HG03521 (cell line): Measurements from ENCODE around the gene CCNL1.
A peak's percentile ranks its signal among the peaks of the same experiment; 100 is the strongest.
"Not testable (repeated sequence)": the region's sequence is repeated elsewhere in the genome, so short reads cannot be mapped to it uniquely, and the experiment has no call there.

Source experiments
- ATAC-seq: cut with Tn5 transposase; IDR thresholded peaks from one replicate; pipeline ENCODE4 v1.9.1; 2021; ENCODE audit warnings: mild to moderate bottlenecking, moderate library complexity; ENCODE audit not compliant: unreplicated experiment

The CCNL1 gene

DNA sequence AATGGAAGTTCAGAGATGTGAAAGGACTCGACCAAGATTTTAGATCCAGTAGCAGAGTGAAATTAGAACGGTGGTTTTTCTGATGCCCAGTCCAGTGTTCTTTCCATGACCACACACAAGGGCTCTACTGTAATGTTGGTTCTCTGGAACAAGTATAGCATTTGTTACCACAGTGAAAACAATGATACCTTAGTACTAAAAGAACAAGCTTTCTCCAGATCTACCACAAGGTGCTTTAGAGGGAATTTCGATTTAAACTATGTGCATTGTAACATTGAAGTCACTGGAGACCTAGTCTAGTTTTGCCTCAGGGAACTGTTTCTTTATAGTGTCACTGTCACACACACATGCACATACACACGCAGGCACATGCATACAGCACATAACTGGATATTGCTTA, 12.8 kb upstream of the CCNL1 start:
- ATAC-seq = no peak

DNA sequence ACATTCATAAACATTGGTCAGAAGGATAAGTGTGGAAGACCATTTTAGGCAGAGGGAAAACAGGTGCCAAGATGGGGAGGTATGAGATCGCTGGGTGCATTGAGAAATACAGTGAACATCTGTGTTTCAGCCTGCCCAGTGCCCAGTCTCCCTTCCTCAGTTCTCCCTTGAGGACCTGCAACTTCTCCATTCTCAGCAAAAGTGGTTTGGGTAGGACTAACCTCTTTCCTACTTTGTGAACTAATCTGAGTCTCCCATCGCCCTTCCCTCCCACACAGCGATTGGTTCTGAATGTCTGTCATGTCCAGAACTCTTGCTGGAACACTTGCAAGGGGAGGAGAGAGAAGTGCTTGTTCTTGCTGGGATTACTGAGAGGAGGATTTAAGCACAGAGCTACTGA, 10.9 kb upstream of the CCNL1 start:
- no peak for ATAC-seq

DNA sequence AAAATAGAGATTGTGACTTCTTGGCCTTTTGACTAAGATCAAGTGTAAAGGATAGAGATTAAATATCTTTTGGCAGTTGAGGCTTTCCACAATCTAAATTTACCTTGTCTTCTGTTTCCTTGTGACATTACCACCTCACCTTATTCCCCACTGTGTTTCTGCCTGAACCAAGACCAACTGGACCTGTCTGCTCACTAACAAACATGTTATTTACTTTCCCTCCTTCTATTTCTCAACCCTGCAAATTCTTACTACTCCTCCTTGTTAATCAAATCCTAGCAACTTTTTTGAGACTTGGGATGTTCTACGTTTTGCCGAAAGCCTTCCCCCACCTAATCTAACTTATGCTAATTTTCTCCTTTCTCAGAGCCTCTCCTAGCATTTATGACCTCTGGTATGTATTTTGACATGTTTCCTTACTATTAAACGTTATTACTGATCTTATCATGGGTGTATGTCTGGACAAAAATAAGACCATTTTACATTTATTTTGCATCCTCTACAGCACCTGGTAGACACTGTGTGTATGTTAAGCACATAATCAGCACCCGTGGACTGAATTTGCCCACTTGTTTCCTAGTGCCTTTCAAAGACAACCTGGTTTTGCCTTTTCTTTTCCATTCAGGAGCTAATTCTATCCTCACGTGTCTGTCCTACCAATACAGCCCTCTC, 7.6 kb upstream of the CCNL1 start:
- ATAC-seq = no peak

DNA sequence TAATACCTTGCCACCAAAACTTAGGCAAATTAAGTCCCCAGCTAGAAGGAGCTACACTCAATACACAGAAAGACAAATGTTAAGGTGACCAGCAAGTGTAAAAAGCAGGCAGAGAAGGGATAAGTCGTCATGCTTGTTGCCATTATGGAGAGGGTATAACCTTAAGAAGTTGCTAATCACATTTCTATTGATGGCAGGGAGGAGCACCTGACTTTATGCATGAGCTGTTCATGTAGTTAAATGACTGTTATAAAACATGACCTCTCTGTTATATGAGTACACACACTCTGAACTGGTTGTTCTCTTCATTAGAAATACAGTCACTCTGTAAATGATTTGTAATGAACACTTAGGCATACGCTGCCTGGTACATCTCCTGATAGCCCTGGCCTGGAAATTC, 6.6 kb upstream of the CCNL1 start:
- ATAC-seq = peak; percentile 64

DNA sequence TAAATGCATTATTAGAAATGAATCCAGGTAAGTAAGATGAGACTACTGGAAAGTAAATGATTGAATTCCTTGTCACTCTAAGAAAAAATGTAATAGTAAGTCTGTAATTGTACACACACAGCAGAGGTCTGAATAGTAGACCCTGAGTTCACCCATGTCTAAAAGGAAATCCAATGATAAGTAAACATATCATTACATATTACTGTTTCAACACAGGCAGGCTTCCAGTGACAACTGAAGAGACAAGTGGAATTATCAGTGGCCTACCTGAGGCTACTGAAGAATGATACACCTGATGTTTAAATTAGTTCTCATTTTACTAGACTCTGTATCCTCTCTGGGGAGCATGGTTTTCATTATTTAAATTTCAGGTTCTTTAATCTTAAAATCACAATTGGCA, 6.2 kb upstream of the CCNL1 start:
- no peak for ATAC-seq

DNA sequence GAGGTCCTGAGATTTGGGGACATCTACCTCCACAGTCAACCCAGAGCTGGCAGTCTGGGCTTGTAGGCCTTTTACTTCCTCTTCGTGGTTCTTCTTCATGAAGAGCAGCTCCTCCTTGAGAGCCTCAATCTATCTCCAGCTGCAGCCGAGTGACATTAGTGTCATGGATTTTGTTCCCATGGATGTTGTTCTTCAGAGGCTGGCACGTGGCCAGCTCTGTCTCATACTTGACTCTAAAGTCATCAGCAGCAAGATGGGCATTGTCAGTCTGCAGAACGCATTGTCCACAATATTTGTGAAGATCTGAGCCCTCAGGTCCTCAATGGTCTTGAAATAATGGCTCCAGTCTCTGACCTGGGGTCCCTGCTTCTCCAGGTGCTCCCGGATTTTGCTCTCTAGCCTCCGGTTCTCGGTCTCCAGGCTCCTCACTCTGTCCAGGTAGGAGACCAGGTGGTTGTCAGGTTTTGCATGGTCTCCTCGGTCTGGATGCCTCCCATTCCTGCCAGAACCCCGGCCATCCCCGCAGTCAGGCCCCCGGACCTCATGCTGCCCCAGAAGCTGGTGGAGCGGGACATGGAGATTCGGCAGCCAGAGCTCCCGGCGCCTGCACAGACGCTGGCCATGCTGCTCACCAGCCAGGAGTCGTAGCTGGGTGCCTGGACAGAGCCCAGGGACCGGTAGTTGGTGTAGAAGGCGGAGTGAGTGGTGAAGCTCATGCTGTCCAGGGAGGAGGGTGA, 3.4 kb upstream of the CCNL1 start:
- ATAC-seq = no peak

DNA sequence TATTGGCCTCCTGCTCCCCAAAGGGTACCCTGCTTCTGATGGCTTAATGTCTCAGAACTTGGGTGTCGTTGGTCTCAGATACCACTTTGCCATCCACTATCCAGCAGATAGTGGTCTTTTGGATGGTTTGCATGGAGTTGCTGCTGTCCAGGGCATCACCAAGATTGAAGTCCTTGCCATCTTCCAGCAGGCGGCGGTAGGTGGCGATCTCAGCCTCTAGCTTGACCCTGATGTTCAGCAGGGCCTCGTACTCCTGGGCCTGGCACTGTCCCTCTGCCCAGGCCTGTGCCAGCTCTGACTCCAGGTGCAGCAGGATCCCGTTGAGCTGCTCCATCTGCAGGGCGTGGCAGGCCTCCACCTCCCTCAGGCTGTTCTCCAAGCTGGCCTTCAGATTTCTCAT, 2.7 kb upstream of the CCNL1 start:
- not testable (repeated sequence) for ATAC-seq

DNA sequence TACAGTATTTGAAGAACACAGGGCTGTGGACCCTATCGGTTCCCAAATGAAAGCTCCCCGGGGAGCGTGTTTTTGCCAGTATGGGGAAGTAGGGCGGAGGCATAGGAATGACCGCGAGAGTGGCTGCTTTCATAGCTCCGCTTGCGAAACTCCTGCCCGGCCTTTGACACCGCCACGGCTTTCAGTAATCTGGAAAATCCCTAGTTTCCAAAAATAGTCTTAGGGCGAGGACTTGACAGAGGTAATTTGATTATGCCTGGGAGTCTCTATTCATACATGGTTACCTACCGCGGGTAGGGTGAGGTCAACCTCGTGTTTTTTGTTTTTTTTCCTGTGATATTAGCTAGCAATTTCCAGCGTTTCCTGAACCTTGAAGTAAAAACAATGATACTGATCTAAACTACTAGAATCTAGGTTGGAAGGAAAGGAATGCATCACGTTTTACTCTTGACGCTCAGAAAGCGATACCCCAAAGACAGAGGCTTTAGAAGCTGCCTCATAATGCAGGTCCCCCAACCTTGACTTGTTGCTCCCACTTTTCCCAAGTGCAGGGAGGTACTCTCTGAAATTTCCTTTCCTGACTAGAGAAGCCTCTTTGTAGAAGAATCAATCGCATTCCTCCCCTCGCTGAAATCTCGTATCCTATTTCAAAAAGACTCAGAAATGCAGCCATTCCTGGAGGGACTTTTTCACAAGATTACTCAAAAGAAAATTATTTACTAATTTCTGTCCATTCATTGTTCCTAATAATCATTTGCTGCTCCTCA, 894 bp upstream of the CCNL1 start:
- peak; percentile 11 for ATAC-seq

DNA sequence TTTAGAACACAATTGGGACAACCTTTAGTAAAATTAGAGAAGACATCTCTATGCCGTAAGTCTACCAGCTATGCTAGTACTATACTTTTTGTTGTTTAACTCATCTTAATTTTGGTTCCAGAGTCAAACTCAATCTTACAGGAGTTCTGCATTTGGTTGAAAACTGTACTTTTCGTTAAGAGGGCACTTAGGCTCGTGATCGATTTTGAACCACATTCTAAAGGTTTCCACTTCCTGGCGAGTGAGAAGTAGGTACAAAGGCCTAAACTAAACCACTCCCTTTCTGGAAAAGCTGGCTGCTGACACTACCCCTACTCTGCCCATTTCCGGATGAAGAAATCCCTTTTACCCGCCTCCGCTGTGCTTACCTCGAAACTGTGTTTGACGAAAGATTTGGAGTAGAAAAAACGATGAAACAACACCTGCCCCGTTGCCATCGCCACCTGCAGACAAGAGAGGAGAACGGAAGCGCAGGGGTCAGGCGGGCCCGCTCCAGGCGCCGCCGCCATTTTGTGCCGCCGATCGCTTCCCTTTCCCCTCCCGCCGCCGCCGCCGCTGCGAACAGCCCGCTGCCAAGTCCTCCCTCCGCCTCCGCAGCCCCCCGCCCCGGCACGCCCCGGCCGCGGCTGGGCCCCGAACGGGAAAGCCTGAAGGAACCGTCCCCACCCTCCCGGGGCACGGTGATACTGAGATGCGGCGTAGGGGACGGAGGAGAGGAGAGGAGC, 748 bp downstream of the CCNL1 start:
- peak; percentile 35 for ATAC-seq

DNA sequence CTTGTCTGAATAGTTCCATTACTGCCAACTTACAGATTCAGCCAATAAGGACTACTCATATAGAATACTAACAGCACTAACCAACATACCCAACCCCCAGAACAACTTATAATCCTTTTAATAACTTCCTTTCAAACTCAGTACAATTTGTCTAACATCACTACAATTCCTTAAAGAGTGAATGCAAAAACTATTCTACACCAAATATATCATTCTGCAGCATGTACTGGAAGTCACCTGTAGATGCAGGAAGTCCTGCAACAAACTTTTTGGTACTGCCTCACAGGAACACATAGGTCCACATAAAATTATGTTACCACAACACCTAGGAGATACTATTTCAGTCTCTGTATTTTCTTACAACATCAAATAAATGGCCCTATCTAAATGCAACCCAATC, 2.1 kb downstream of the CCNL1 start:
- no peak for ATAC-seq

DNA sequence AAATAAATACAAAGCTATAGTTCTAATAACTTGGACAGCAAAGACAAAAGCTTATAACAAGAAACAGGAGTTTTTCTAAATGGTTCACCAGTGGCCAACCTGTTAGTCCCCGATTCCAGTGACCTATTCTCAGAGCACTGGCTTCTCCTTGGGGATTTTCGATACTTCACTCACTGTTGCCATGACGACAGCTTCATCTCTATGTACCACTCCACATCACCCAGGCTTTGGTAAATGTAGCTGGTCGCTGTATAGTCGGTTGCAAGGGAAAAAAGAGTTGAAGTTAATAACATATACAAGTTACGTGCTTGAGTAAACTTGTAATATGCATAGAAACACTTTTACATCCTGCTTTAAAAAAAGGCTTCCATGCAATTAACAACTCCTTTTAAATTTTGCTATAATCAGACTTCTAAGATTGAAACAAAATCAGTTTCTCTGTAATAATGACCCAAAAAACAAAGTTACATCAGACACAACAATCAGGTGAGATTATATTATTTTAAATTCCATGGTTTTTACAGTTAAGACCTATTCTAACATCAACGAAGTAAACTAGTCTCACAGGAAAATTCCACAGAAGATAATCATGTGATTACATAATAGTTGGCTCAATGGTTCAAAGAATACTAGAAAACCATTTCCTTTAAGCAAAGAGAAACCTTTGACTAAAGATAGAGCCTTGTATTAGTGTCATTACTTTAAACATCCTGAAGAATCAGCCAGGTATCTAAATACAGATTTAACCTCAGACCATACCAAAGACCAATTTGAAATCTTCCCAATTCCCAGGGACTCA, 2.9 kb downstream of the CCNL1 start:
- no peak for ATAC-seq

DNA sequence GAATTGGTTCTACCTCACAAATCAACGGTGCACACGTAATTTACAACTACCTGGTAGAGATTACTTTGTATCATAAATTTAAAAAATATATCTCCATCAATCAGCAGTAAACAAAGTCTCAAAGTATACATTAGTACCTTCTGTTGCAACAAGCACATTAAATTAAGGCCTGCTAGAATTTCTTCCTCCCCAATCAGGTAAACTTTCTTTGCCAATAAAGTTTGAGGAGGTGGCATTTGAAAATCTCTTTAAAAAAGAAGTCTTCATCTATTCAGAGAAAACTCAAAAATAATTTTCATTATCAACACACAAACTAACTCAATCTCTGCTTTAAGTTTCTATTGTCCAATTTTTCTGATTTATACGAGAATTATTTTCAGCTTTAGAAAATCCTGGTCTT, 4.4 kb downstream of the CCNL1 start:
- ATAC-seq = no peak

DNA sequence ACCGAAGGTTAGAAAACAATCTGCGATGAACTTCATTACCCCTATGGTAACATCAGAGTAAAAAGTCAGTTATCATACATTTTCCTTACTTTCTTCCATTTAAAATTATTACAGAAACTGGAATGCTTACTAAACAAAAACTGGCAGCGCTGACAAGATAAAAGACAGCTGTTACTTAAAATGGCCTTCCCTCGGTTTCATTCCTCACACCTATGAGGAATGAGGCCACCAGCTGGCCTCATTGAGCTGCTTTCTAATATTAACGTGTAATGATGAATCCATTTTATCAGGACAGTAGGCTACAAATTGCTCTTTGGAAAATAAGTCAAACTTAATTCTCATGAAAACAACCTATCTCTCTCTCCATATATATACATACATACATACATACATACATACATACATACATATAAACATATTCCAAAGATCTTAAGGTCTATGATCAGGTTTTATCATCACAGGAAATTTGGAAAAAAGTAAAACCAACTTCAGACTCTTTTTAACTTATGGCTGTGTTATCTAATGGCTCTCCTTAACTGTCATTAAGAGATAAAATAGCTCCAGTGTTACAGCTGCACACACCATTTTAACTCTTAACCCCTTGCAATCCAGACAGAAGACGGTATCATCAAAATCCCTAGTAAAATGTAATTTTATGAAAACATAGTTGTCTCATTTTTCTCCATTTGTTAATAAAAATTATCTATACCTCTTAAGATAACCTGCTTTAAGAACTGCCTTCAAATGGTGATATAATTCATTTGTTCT, 5.2 kb downstream of the CCNL1 start:
- no peak for ATAC-seq

DNA sequence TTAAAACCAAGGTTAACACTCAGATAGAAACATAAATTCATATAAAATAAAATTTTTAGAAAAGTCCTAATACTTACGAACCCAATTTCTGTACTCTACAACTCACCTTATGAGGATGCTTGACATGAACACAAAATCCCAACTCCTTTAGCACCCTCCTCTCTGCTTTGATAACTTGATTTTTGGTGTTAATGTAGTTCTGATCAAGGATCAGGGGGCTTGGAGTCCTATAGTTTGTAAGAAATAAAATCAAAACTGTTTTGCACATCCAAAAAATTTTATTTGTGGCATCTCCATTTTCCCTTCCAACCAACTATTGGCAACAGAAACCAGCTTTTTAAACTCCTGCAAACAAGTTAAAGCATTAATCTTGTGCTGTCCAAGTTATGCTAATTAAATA, 7.0 kb downstream of the CCNL1 start:
- ATAC-seq = no peak

DNA sequence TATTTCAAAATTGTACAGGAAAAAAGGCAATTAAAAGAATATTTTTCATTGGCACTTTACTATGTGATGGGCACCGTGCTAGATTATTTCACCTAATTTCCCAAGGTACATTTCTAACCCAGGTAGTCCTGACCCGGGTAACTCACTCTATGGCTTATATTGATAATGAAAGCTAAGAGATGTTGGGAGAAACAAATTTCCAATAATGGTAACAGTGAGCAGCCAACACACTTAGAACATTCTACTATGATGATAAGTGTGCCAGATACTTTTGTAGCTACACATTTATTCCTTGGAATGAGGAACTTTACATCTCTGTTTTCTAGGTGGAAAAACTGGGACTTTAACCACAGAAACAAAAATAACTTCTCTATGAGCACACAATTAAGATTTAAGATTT, 7.5 kb downstream of the CCNL1 start:
- no peak for ATAC-seq

DNA sequence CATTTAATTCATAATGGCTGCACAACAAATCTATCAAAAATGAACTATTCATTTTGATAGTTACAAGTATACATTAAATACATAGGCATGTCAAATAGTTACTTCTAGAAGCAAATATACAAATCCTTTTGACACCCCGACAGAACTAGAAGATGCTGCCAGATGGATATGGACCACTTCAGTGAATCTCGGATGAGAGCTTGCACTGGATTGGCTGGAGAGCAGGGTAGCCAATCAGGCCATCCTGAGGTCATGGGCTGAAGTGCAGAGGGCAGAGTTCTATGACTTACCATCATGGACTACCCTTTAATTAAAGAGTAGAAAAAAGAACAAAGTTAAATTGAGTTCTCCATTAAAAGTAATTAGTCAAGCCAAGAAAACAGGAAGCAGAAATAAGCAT, 8.3 kb downstream of the CCNL1 start:
- ATAC-seq = no peak

DNA sequence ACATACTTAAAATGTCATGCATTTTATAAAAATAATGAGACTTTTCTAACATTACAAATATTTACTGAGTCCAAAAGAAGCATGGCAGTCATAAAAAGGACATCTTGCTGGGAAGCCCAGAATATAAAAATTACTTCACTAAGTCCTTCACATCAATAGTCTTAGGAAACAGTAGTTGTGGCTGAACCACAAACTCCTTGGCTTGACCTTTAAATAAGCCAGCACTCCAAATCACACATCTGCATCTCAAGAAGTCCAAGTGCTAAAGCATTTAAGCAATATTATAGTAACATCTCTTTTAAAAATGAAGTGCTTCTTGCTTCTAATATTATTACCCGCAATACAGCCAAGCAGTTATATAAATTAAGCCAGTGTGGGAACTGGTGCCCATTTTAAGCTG, 8.8 kb downstream of the CCNL1 start:
- no peak for ATAC-seq

DNA sequence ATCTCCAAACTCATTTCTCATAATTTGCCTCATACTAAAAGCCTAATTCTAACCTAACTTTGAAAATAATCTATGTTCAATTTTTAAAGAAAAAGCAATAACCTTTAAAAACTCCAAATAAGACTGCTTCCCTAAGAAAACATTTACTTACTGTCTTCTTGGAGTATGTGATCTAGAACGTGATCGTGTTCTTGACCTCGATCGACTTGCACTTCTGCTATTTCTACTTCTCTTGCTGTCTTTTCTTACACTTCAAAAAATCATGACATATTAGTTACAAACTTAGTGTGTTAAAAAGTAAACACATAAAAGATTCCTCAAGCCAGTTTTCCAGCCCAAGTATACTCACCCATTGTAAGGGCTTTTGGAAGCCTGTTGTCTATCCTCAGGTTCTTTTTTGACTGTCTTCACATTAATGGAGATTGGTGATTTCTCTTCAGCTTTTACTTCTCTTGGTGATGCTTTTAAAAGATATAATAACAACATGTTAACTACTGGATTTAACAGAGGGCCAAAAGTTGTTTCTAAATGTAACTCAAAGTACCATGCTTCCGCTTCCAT, 10.7 kb downstream of the CCNL1 start:
- no peak for ATAC-seq

DNA sequence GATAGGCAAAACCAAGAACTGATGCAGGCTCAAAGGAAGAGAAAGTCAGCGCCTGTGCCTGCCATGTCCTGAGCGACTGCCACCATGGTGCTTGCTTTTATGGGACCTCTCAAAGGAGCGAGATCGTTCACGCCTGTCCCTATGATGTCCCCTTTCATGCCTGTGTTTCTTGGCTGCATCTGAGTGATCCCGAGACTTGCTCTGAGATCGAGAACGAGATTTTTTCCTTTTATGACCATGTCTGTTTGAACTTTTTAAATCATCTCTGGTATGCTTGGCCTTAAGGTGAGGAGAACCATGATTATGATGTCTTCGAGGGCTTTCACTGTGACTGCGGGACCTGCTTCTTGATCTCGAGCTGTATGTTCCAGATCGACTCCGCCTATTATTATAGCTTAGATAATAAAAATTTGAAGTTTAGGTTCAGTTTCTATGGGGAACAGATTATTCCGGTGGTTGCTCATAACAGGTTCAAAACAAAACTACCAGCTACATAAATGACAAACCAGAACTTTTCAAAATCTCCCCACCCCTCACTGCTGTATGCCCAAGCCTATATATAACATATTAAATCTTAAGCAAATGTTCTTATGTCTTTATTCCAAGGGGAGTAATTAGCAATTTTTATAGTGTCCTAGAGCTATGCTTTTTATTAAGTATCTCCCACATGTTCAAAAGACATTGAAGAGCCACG, 11.6 kb downstream of the CCNL1 start:
- ATAC-seq = no peak
